ENCODE results near the gene LDHD.

- TF ChIP-seq SUZ12 (IDR thresholded peaks at IDR 0.05; ENCODE audit: extremely low read depth, insufficient read depth, insufficient read length) (no peak), YY1 (IDR thresholded peaks at IDR 0.05; ENCODE audit: insufficient read depth, insufficient read length) (no peak)
Measured at GRCh38 chr16:75075688-75076268, 40.8 kb downstream of the LDHD start.

Data from NT2/D1 (cell line).